Endothelial cell of umbilical vein (primary cell): ENCODE measurements around the gene LRP11. TPM values are rescaled to one million over a fixed set of nuclear protein-coding genes. Genes with fewer than 3 reads are reported as not detected.

Experiments
- BruUV-seq: library from RNA; stranded (reverse); fragments of 400-500 nt; replicated peaks from 2 replicates; lab custom pipeline; 2021; lab: Mats Ljungman, UMichigan
- CTCF ChIA-PET: fragments of 300-600, 350-600 bp; sonication (Branson Sonifier 250); formaldehyde crosslinking; loops from one replicate; lab custom pipeline; 2021; ENCODE audit warnings: antibody characterized with exemption, inconsistent platforms; lab: Charles Lee
- POLR2A ChIA-PET: fragments of 300-600, 350-600 bp; sonication (Branson Sonifier 250); formaldehyde crosslinking; loops from one replicate; lab custom pipeline; 2021; ENCODE audit warnings: antibody characterized with exemption, inconsistent platforms; lab: Charles Lee
- DNase-seq: peaks from one replicate; pipeline ENCODE4 v3.0.0-alpha.2; 2011; ENCODE audit warnings: low read depth, low spot score
- FAIRE-seq: peaks from 2 replicates; lab custom pipeline; 2011; peaks lifted over from hg19 to GRCh38; lab: Jason Lieb, UNC
- H2AFZ ChIP-seq: 2 replicates; pipeline ENCODE4 v1.6.0; 2012; ENCODE audit warnings: low read depth, low read length, control low read depth, inconsistent platforms
- H3K27ac ChIP-seq: 2 replicates; pipeline ENCODE4 v1.5.1; 2011; ENCODE audit warnings: low read depth, mild to moderate bottlenecking, control low read depth, low read length, moderate library complexity; ENCODE audit not compliant: insufficient read depth
- H3K27me3 ChIP-seq, 2 experiments: 2 replicates each; pipeline versions ENCODE4 v1.6.0 to v1.6.1; 2011; ENCODE audit warnings: low read length in 2 of 2, mixed read lengths in 1 of 2; ENCODE audit not compliant: control insufficient read depth in 2 of 2, insufficient read depth in 2 of 2
- H3K36me3 ChIP-seq, 2 experiments: 2 replicates in 1 of 2; 3 replicates in 1 of 2; pipeline ENCODE4 v1.5.1; 2011; ENCODE audit warnings: low read length in 2 of 2, mild to moderate bottlenecking in 1 of 2, moderate library complexity in 1 of 2; ENCODE audit not compliant: control insufficient read depth in 2 of 2, insufficient read depth in 2 of 2; ENCODE audit errors: extremely low read depth in 1 of 2
- H3K4me1 ChIP-seq: 3 replicates; pipeline ENCODE4 v1.5.1; 2011; ENCODE audit warnings: mild to moderate bottlenecking, low read length; ENCODE audit not compliant: control insufficient read depth, insufficient read depth; ENCODE audit errors: extremely low read depth
- H3K4me2 ChIP-seq: 2 replicates; pipeline ENCODE4 v1.6.1; 2011; ENCODE audit warnings: low read length, control low read depth, mixed read lengths; ENCODE audit not compliant: insufficient read depth
- H3K4me3 ChIP-seq, 3 experiments: fragments of 200-600 bp in 1 of 3; sonication (generic), shearing (Covaris generic) in 1 of 3; replicated peaks in 1 of 3; 2 replicates each; pipeline ENCODE4 v1.5.1; 2011 to 2016; ENCODE audit warnings: control low read depth in 3 of 3, low read length in 3 of 3, mild to moderate bottlenecking in 2 of 3, inconsistent platforms in 1 of 3, low read depth in 1 of 3, moderate library complexity in 1 of 3; ENCODE audit not compliant: insufficient read depth in 1 of 3
- H3K79me2 ChIP-seq: 2 replicates; pipeline ENCODE4 v1.6.0; 2012; ENCODE audit warnings: low read length, inconsistent platforms; ENCODE audit not compliant: control insufficient read depth, insufficient read depth
- H3K9ac ChIP-seq: replicated peaks from 2 replicates; pipeline ENCODE3; 2011; ENCODE audit warnings: low read length, control low read depth; ENCODE audit not compliant: insufficient read depth; ENCODE audit errors: extremely low read depth
- H3K9me1 ChIP-seq: replicated peaks from 3 replicates; pipeline ENCODE4 v1.6.0; 2011; ENCODE audit warnings: mild to moderate bottlenecking, low read length; ENCODE audit not compliant: control insufficient read depth, insufficient read depth; ENCODE audit errors: extremely low read depth
- H3K9me3 ChIP-seq: replicated peaks from 2 replicates; pipeline ENCODE4 v1.5.1; 2012; ENCODE audit warnings: low read length, inconsistent platforms; ENCODE audit not compliant: control insufficient read depth, insufficient read depth
- H4K20me1 ChIP-seq: replicated peaks from 2 replicates; pipeline ENCODE3; 2011; ENCODE audit warnings: mild to moderate bottlenecking, low read length; ENCODE audit not compliant: control insufficient read depth, insufficient read depth; ENCODE audit errors: extremely low read depth
- CTCF ChIP-seq, 2 donors: IDR thresholded peaks; 1 replicate in 1 of 2; 2 replicates in 1 of 2; pipeline ENCODE4 v1.5.1; 2011; ENCODE audit warnings: low read length in 2 of 2, mild to moderate bottlenecking in 2 of 2, moderate library complexity in 2 of 2, control low read depth in 1 of 2, inconsistent platforms in 1 of 2, low read depth in 1 of 2; ENCODE audit not compliant: insufficient read depth in 1 of 2; ENCODE audit errors: extremely low read depth in 1 of 2
- EZH2 ChIP-seq: IDR thresholded peaks from 2 replicates; pipeline ENCODE4 v1.6.1; 2012; ENCODE audit warnings: borderline replicate concordance, low read depth, mild to moderate bottlenecking, moderate library complexity, low read length, inconsistent platforms; ENCODE audit not compliant: severe bottlenecking
- FOS ChIP-seq: IDR thresholded peaks from 2 replicates; pipeline ENCODE4 v1.6.1; 2011; ENCODE audit warnings: mild to moderate bottlenecking, low read length, moderate library complexity, borderline replicate concordance; ENCODE audit not compliant: insufficient read depth
- GATA2 ChIP-seq: IDR thresholded peaks from 2 replicates; pipeline ENCODE4 v1.7.0; 2011; ENCODE audit warnings: low read depth, mild to moderate bottlenecking, moderate library complexity, mixed read lengths, low read length; ENCODE audit not compliant: insufficient read length, insufficient read depth
- JUN ChIP-seq: IDR thresholded peaks from 2 replicates; pipeline ENCODE4 v1.6.1; 2011; ENCODE audit warnings: borderline replicate concordance, low read depth; ENCODE audit not compliant: insufficient read length, insufficient read depth
- MYC ChIP-seq: IDR thresholded peaks from one replicate; pipeline ENCODE4 v1.6.1; 2011; ENCODE audit warnings: mild to moderate bottlenecking, low read depth, low read length
- POLR2A ChIP-seq: IDR thresholded peaks from 2 replicates; pipeline ENCODE4 v1.6.1; 2012; ENCODE audit warnings: low read depth, mild to moderate bottlenecking, control low read depth, low read length
- POLR2AphosphoS5 ChIP-seq: IDR thresholded peaks from 2 replicates; pipeline ENCODE4 v1.6.1; 2012; ENCODE audit warnings: low read depth, mild to moderate bottlenecking, control low read depth, low read length, moderate library complexity; ENCODE audit not compliant: insufficient read depth
- dilution Hi-C: fragments of 300-500 bp; cut with MboI; formaldehyde crosslinking; loops from one replicate; pipeline ENCODE4 v1.15.0; 2019; ENCODE audit warnings: low sequenced_read_pairs; ENCODE audit not compliant: extremely low pct_ligation_motif_present
- intact Hi-C: fragments of 100-400 bp; cut with micrococcal nuclease; formaldehyde crosslinking; loops from one replicate; pipeline ENCODE4 v1.10.0; 2022
- polyA plus RNA-seq, 4 experiments: library from polyadenylated mRNA; depleted of rRNA in 3 of 4; stranded (reverse) in 3 of 4; unstranded in 1 of 4; fragments of >200 nt; gene quantifications; 2 replicates each; pipeline versions ENCODE4 v1.2.1 to v1.2.3, GENCODE V29; 2011 to 2012; ENCODE audit warnings: missing spikeins in 1 of 4
- total RNA-seq: library from RNA; stranded (reverse); gene quantifications from 2 replicates; pipeline ENCODE4 v1.2.3, GENCODE V29; 2021
- TF ChIP-seq, protein P1 (sequence below): IDR thresholded peaks from 2 replicates; pipeline ENCODE4 v1.6.1; 2011; ENCODE audit not compliant: insufficient read depth, insufficient read length

The LRP11 gene
- total and polyA plus RNA-seq, 2 donors (not counting 3 experiments of a cell fraction or from before 2014, with no cell fraction given): 23.1 to 59.1 TPM

DNA sequence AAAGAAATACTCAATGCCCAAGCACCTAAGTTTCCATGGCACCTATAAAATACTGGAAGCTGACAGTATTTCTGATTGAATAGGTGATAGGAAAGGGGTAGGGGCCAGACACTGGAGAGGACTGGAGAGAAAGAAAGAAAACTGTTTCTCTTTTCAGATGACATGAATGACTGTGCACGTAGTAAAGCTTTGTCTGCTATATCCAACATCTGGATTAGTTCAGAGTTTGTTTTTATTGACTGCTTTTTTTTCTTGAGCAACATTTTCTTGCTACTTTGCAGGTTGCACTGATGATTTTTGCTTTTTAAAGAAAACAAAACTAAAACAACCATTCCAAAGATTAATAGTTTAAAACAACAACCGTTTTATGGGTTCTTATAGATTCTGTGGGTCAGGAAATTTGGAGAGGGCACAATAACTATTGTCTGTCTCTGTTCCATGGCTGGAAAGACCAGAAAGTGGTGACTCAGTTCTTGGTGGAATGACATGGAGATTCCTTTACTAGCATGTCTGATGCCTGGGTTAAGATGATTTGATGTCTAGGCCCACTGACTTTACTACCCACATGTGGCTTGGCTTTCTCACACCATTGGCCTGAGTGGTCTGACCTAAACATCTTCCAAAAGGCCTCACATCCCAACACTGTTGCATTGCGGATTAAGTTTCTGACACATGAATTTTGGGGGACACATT, 12.2 kb upstream of the LRP11 start:
- Histone ChIP-seq H3K9me1 (no peaks in the 10 kb centered on the region), H3K27me3 (peaks cover 14 to 16% of the 10 kb centered on the region in 2 experiments), H3K9me3 (no peaks in the 10 kb centered on the region), H3K9ac (no peak overlapping the region), H3K36me3 (no peaks in the 10 kb centered on the region), H4K20me1 (no peaks in the 10 kb centered on the region), H3K79me2 (no peaks in the 10 kb centered on the region), H3K4me2 (no peak overlapping the region), H2AFZ (no peak overlapping the region), H3K27ac (no peak overlapping the region), H3K4me3 (no peak overlapping the region), H3K4me1 (no peaks in the 10 kb centered on the region)
- FAIRE-seq (no peak), DNase-seq (no peak)
- TF ChIP-seq POLR2AphosphoS5 (no peak), FOS (no peak), POLR2A (no peak), CTCF (IDR thresholded peaks at IDR 0.05; ENCODE audit: extremely low read depth in 1 of 2, insufficient read depth in 1 of 2, low read depth in 1 of 2, low read length in 2 of 2) (no peak), MYC (no peak), JUN (no peak), GATA2 (no peak), EZH2 (no peak)
- TF ChIP-seq, protein P1, sequence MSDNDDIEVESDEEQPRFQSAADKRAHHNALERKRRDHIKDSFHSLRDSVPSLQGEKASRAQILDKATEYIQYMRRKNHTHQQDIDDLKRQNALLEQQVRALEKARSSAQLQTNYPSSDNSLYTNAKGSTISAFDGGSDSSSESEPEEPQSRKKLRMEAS: no peak
- intact Hi-C loops: no loop called here
- POLR2A ChIA-PET: no interaction called here
- no TSS peak for BruUV-seq
- CTCF ChIA-PET: no interaction called here
- dilution Hi-C loops: no loop called here
